ENCODE results near the gene ENDOV. TPM values are rescaled to one million over a fixed set of nuclear protein-coding genes. Genes with fewer than 3 reads are reported as not detected.

ENDOV gene
- total and polyA plus RNA-seq, 11 donors: 4.2 to 16.2 (median 9.4) TPM

- DNase-seq (no peak), ATAC-seq (no peak)
- Histone ChIP-seq H3K27ac (no peak overlapping the region), H3K4me3 (no peak overlapping the region), H3K9me3 (no peaks in the 10 kb centered on the region), H3K27me3 (no peaks in the 10 kb centered on the region), H3K4me1 (no peaks in the 10 kb centered on the region), H3K36me3 (peaks cover 0 to 100% (median 97%) of the 10 kb centered on the region in 9 donors)
- intact Hi-C loops (cut with DNase I): no loop called here
- no peak for TF ChIP-seq POLR2A (IDR thresholded peaks at IDR 0.05)
- TF ChIP-seq, protein P1, sequence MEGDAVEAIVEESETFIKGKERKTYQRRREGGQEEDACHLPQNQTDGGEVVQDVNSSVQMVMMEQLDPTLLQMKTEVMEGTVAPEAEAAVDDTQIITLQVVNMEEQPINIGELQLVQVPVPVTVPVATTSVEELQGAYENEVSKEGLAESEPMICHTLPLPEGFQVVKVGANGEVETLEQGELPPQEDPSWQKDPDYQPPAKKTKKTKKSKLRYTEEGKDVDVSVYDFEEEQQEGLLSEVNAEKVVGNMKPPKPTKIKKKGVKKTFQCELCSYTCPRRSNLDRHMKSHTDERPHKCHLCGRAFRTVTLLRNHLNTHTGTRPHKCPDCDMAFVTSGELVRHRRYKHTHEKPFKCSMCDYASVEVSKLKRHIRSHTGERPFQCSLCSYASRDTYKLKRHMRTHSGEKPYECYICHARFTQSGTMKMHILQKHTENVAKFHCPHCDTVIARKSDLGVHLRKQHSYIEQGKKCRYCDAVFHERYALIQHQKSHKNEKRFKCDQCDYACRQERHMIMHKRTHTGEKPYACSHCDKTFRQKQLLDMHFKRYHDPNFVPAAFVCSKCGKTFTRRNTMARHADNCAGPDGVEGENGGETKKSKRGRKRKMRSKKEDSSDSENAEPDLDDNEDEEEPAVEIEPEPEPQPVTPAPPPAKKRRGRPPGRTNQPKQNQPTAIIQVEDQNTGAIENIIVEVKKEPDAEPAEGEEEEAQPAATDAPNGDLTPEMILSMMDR (IDR thresholded peaks at IDR 0.05): no peak
- WGBS, 4 donors: 90 to 92% (median 92%) methylated on average over 6 of the region's 6 CpGs
These were observed 34.9 kb upstream of the ENDOV start for GRCh38 chr17:80380068-80380467.

- intact Hi-C loops (cut with DNase I): no loop called here
- H3K4me1 ChIP-seq: no peaks in the 10 kb centered on the region
- no peaks in the 10 kb centered on the region for H3K27me3 ChIP-seq
- DNase-seq (no peak), ATAC-seq (no peak)
- TF ChIP-seq, protein P1 (IDR thresholded peaks at IDR 0.05): no peak
- no peak overlapping the region for H3K27ac ChIP-seq
- no peak overlapping the region for H3K4me3 ChIP-seq
- 83 to 88% (median 87%) methylated on average over 20 to 21 of the region's 21 CpGs for WGBS, 4 donors
- H3K9me3 ChIP-seq: no peaks in the 10 kb centered on the region
- H3K36me3 ChIP-seq: peaks cover 0 to 100% (median 97%) of the 10 kb centered on the region in 9 donors
These were observed 34.4 kb upstream of the ENDOV start for GRCh38 chr17:80380555-80381002.

GRCh38 chr17:80381416-80381923, 33.5 kb upstream of the ENDOV start:
- peaks cover 0 to 100% (median 97%) of the 10 kb centered on the region in 9 donors for H3K36me3 ChIP-seq
- WGBS, 4 donors: 90 to 97% (median 94%) methylated on average over 15 to 18 of the region's 18 CpGs
- H3K4me3 ChIP-seq: no peak overlapping the region
- H3K9me3 ChIP-seq: no peaks in the 10 kb centered on the region
- no peaks in the 10 kb centered on the region for H3K4me1 ChIP-seq
- ATAC-seq (no peak), DNase-seq (no peak)
- TF ChIP-seq POLR2A (IDR thresholded peaks at IDR 0.05): no peak
- TF ChIP-seq, protein P1 (IDR thresholded peaks at IDR 0.05): no peak
- H3K27ac ChIP-seq: no peak overlapping the region
- intact Hi-C loops (cut with DNase I): no loop called here
- H3K27me3 ChIP-seq: no peaks in the 10 kb centered on the region

- intact Hi-C loops (cut with DNase I): no loop called here
- Histone ChIP-seq H3K36me3 (peaks cover 0 to 100% (median 97%) of the 10 kb centered on the region in 9 donors), H3K9me3 (no peaks in the 10 kb centered on the region), H3K4me1 (no peaks in the 10 kb centered on the region), H3K27me3 (no peaks in the 10 kb centered on the region), H3K4me3 (no peak overlapping the region), H3K27ac (no peak overlapping the region)
- TF ChIP-seq POLR2A (IDR thresholded peaks at IDR 0.05): no peak
- TF ChIP-seq, protein P1 (IDR thresholded peaks at IDR 0.05): no peak
- ATAC-seq: no peak
- DNase-seq: no peak
- WGBS, 4 donors: 95 to 97% (median 96%) methylated on average over 3 of the region's 3 CpGs
These were observed 32.5 kb upstream of the ENDOV start for GRCh38 chr17:80382446-80382845.
